Esophagus squamous epithelium (tissue), 4 donors: Measurements from ENCODE around the gene GGACT.

Experiments
- POLR2A ChIP-seq, 4 donors: fragments of 450-650 bp; IDR thresholded peaks; one replicate each; pipeline ENCODE4 v1.6.1; 2017; ENCODE audit warnings: antibody characterized with exemption in 4 of 4, mild to moderate bottlenecking in 4 of 4, moderate library complexity in 3 of 4
- TF ChIP-seq, protein P1 (sequence below), 6 experiments: fragments of 450-650 bp in 4 of 6; fragments of 200-600 bp in 2 of 6; sonication (generic) in 2 of 6; IDR thresholded peaks; one replicate each; pipeline ENCODE4 v1.5.1; 2016 to 2019; ENCODE audit warnings: antibody characterized with exemption in 6 of 6, mild to moderate bottlenecking in 4 of 6, moderate library complexity in 4 of 6

GRCh38 chr13:100552755-100553154 is 35.8 kb downstream of the GGACT start:
- TF ChIP-seq, protein P1, sequence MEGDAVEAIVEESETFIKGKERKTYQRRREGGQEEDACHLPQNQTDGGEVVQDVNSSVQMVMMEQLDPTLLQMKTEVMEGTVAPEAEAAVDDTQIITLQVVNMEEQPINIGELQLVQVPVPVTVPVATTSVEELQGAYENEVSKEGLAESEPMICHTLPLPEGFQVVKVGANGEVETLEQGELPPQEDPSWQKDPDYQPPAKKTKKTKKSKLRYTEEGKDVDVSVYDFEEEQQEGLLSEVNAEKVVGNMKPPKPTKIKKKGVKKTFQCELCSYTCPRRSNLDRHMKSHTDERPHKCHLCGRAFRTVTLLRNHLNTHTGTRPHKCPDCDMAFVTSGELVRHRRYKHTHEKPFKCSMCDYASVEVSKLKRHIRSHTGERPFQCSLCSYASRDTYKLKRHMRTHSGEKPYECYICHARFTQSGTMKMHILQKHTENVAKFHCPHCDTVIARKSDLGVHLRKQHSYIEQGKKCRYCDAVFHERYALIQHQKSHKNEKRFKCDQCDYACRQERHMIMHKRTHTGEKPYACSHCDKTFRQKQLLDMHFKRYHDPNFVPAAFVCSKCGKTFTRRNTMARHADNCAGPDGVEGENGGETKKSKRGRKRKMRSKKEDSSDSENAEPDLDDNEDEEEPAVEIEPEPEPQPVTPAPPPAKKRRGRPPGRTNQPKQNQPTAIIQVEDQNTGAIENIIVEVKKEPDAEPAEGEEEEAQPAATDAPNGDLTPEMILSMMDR (IDR thresholded peaks at IDR 0.05): no peak
- no peak for TF ChIP-seq POLR2A (IDR thresholded peaks at IDR 0.05)
